ENCODE data around the gene GPRC5A. TPM values are rescaled to one million over a fixed set of nuclear protein-coding genes. Genes with fewer than 3 reads are reported as not detected.

Gene GPRC5A
- total RNA-seq, 3 donors from 2014 or later (not counting 1 experiment from before 2014, with no cell fraction given) = 0.09 to 0.28 TPM; not detected in 1

DNA sequence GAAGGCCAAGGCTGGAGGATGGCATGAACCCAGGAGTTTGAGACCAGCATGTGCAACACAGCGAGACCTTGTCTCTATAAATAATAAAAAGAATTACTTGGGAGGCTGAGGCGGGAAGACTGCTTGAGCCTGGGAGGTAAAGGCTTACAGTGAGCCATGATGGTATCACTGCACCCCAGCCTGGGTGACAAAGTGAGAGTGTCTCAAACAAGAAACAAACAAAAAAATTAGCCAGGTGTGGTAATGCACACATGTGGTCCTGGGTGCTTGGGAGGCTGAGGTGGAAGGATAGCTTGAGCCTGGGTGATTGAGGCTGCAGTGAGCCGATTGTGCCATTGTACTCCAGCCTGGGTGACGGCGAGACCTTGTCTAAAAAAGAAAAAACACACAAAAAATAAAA, 1.7 kb upstream of the GPRC5A start:
- Histone ChIP-seq H3K4me1 (ENCODE audit: control insufficient read depth, insufficient read depth, low read length) (peaks cover 13% of the 10 kb centered on the region), H3K27me3 (ENCODE audit: control insufficient read depth, insufficient read depth, low read length) (peaks cover 24% of the 10 kb centered on the region), H3K27ac (ENCODE audit: low read length) (no peak overlapping the region), H3K36me3 (ENCODE audit: control insufficient read depth, insufficient read depth, low read length) (no peaks in the 10 kb centered on the region), H3K4me3 (ENCODE audit: low read length) (no peak overlapping the region), H3K9me3 (ENCODE audit: control insufficient read depth, insufficient read depth, low read length) (no peaks in the 10 kb centered on the region)
- no peak overlapping the region for H3K4me3 Mint-ChIP-seq
- peaks cover 36 to 44% of the 10 kb centered on the region in 2 donors for H3K27me3 Mint-ChIP-seq (ENCODE audit: low read depth in 2 of 2)
- no peak overlapping the region for H3K27ac Mint-ChIP-seq
- TF ChIP-seq, protein P1, sequence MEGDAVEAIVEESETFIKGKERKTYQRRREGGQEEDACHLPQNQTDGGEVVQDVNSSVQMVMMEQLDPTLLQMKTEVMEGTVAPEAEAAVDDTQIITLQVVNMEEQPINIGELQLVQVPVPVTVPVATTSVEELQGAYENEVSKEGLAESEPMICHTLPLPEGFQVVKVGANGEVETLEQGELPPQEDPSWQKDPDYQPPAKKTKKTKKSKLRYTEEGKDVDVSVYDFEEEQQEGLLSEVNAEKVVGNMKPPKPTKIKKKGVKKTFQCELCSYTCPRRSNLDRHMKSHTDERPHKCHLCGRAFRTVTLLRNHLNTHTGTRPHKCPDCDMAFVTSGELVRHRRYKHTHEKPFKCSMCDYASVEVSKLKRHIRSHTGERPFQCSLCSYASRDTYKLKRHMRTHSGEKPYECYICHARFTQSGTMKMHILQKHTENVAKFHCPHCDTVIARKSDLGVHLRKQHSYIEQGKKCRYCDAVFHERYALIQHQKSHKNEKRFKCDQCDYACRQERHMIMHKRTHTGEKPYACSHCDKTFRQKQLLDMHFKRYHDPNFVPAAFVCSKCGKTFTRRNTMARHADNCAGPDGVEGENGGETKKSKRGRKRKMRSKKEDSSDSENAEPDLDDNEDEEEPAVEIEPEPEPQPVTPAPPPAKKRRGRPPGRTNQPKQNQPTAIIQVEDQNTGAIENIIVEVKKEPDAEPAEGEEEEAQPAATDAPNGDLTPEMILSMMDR (IDR thresholded peaks at IDR 0.05) = no peak
- no peaks in the 10 kb centered on the region for H3K9me3 Mint-ChIP-seq
- intact Hi-C loops (cut with micrococcal nuclease) = loop anchor here (10.0 kb wide), 1 partner anchor 105 kb away; the partner anchor contains the start of gene APOLD1
- H3K36me3 Mint-ChIP-seq = no peaks in the 10 kb centered on the region
- no peak for ATAC-seq
- WGBS (ENCODE audit: insufficient coverage) = 100% methylated on average over 2 of the region's 5 CpGs
- DNase-seq = no peak
- H3K4me1 Mint-ChIP-seq = no peaks in the 10 kb centered on the region

- Mint-ChIP-seq H3K9me3 (no peaks in the 10 kb centered on the region), H3K27me3 (ENCODE audit: low read depth in 2 of 2) (peaks cover 44 to 48% of the 10 kb centered on the region in 2 donors)
These were observed 751 bp upstream of the GPRC5A start for GRCh38 chr12:12890543-12891079.

DNA sequence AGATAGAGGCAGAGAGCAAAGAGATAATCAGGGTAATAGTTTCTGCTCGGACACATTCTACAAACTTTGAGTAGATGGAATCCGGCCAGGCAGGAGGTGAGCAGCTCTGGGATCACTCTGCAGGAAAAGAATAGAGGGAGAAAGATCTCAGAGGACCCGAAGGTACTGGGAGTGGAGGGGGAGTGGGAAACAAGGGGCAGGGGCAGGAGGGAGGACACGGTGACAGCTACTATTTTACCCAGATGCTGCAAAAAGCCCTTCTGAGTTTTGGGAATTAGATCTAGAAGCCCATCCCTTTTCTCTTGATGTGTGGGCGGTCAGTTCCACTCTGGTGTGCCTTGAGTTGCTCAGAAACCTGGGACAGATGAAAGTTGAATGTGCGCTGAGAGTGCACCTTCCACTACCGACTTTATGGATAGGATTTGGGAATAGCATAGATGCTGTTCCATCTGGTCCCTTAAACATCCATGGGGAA, 556 bp downstream of the GPRC5A start:
- Histone ChIP-seq H3K36me3 (ENCODE audit: control insufficient read depth, insufficient read depth, low read length) (no peaks in the 10 kb centered on the region), H3K27ac (ENCODE audit: low read length) (no peak overlapping the region), H3K4me3 (ENCODE audit: low read length) (no peak overlapping the region), H3K27me3 (ENCODE audit: control insufficient read depth, insufficient read depth, low read length) (peaks cover 24% of the 10 kb centered on the region), H3K4me1 (ENCODE audit: control insufficient read depth, insufficient read depth, low read length) (peaks cover 13% of the 10 kb centered on the region), H3K9me3 (ENCODE audit: control insufficient read depth, insufficient read depth, low read length) (no peaks in the 10 kb centered on the region)
- Mint-ChIP-seq H3K4me1 (no peaks in the 10 kb centered on the region), H3K36me3 (no peaks in the 10 kb centered on the region), H3K27ac (no peak overlapping the region), H3K27me3 (ENCODE audit: low read depth in 2 of 2) (peaks cover 47 to 50% of the 10 kb centered on the region in 2 donors), H3K9me3 (no peaks in the 10 kb centered on the region), H3K4me3 (no peak overlapping the region)
- ATAC-seq (no peak), DNase-seq (no peak)
- intact Hi-C loops (cut with micrococcal nuclease) = loop anchor here (10.0 kb wide), 1 partner anchor 107 kb away; the partner anchor contains the start of gene APOLD1
- WGBS (ENCODE audit: insufficient coverage) = 54% methylated on average over 7 of the region's 7 CpGs
- TF ChIP-seq, protein P1 (IDR thresholded peaks at IDR 0.05) = no peak

More at GRCh38 chr12:12890543-12891079, 751 bp upstream of the GPRC5A start:
- peak overlapping the region; percentile 54 for H3K4me3 Mint-ChIP-seq
- peaks cover 13% of the 10 kb centered on the region for H3K4me1 ChIP-seq (ENCODE audit: control insufficient read depth, insufficient read depth, low read length)
- TF ChIP-seq, protein P1 (IDR thresholded peaks at IDR 0.05) = no peak
- WGBS (ENCODE audit: insufficient coverage) = 35% methylated on average over 16 of the region's 16 CpGs
- H3K27ac Mint-ChIP-seq = no peak overlapping the region
- peak in 1 of 3 donors; percentile 49 for ATAC-seq
- H3K36me3 Mint-ChIP-seq = no peaks in the 10 kb centered on the region
- peaks cover 24% of the 10 kb centered on the region for H3K27me3 ChIP-seq (ENCODE audit: control insufficient read depth, insufficient read depth, low read length)
- intact Hi-C loops (cut with micrococcal nuclease) = loop anchor here (10.0 kb wide), 1 partner anchor 106 kb away; the partner anchor contains the start of gene APOLD1
- no peaks in the 10 kb centered on the region for H3K36me3 ChIP-seq (ENCODE audit: control insufficient read depth, insufficient read depth, low read length)
- peak in 1 of 2 donors; percentile 55 for DNase-seq
- H3K4me3 ChIP-seq (ENCODE audit: low read length) = no peak overlapping the region
- no peaks in the 10 kb centered on the region for H3K4me1 Mint-ChIP-seq
- no peaks in the 10 kb centered on the region for H3K9me3 ChIP-seq (ENCODE audit: control insufficient read depth, insufficient read depth, low read length)
- no peak overlapping the region for H3K27ac ChIP-seq (ENCODE audit: low read length)
